ENCODE measurements around the gene CHMP1A.
A peak's percentile ranks its signal among the peaks of the same experiment; 100 is the strongest.

The CHMP1A gene

DNA sequence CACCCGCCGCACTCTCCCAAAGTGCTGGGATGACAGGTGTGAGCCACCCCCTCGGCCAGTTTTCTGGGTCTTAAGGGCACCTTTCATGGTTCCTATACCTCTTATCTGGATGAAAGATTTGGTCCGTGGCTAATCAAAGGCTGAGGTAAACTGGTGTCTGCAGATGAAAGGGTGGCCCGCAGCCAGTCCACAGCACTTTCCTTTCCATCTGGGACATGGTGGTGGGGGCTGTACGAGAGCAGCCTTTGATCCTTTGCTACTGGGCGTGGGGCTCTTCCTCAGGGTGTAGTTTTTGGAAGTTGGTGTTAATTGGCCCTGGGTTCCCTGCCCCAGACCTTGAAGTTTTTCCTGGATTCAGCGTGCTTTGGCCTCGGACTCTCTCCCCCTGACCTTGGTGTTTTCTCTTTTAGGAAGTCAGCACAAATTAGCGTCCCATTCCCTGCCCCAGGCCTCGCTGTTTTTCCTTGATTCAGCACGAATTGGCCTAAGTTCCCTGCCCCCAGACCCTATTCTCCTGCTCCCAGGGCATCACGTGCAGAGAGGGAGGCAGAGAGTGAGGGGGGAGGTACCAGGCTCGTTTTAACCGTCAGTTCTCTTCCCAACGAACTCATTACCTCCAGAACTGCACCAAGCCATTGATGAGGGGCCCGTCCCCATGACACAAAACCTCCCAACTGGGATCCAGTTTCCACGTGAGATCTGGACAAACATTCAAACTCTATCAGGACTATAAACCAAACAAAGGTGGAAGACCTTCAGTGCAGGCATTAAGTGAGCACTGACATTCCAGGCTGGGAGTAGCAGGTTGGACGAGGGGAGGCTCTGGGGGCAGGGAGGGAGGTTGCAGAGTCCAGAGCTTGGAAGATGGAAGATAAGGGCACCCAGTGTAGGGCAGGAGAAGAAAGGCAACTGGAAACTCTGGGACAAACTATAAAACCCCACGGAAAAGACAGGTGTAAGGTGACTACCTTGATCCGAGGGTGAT, 32.4 kb downstream of the CHMP1A start:
- DNase-seq (ENCODE audit: low read depth in 2 of 2), result no peak

DNA sequence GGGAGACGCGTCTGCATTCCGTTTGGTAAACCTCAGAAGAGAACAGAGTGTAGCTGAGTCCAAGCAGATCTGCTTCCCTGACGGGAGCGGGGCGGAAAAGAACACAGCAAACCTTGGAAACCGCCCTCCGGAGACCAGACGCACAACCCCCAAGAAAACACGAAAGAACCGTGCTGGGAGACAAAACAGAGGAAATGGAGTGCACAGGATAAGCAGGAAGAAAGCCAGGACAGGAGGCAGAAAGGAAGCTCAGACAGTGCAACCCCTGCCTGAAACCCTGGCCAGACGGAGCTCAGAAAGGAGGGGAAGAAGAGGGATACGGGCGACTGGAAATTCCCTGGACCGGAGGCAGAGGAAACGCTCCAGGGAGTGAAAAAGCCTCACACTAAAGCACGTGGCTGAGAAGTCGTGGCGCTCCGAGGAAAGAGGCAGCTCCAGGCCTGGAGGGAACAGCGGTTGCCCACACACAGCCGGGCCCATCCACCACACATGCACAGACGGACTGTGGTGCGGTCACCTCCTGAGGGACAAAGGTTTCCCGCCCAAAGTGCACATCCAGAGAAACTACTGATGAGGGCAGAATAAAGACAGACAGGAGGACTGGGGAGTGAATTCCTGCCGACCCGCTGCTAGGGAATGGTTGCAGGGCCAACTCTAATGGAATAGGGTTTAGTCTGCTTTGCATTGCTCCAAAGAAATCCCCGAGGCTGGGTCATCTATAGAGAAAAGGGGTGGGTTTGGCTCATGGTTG, 33.8 kb downstream of the CHMP1A start:
- no peak for DNase-seq (ENCODE audit: low read depth in 2 of 2)

DNA sequence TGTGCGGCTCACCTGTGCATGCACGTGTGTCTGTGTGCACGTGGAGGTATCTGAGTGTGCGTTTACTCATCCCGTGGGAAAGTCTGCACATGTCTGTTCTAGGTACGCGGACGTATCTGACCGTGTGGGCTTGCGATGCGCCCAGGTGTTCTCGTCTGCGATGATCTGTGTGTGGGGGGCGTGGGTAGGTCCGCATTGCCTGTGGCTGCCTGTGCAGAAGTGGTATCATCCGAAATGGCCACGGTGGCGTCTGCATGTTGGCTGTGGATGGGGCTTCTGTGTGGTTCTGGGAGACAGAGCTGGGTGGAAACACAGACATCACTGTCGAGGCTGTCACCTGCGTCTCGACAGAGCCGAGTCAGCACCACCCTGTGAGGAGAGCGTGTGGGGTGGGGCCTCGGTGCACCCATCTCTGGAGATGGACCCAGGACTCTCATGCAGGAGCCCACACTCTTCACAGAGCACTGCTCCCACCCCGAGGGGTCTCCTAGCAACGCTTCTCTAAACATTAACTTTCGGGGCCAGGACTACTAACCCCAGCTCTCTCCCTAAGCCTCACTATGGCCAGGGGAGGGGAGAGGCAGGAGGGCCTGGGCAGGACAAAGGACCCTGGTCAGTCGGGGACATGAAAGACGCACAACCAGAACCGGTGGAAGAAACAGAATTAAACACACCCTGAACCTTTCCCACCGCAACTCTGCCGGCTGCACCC, 35.7 kb downstream of the CHMP1A start:
- DNase-seq (ENCODE audit: low read depth in 2 of 2), result no peak

DNA sequence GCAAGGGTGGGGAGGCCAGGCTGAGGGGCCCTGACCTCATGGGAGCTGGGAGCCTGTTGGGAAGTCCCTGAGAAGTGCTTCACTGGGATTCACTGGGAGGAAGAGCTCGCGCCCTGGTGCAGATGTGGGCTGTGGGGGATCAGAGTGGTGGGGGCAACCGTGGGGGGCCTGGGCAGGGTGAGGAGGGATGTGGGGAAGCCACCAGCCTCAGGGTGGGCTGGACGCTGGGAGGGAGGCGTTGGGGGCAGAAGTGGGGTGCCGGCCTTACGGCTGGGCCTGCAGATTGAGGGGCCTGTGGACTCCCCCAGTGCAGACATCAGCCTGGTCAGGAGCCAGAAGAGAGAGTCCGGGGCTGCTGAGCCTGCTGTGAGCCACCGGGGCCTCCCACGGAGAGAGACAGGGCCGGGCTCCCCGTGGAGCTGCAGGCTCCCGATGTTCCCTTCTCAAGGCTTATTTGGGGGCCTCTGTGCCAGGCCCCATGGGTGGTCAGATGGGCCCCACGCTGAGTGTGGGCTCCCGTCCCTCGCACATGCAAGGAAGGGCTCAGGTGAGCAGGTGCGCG, 36.3 kb downstream of the CHMP1A start:
- no peak for DNase-seq (ENCODE audit: low read depth in 2 of 2)

DNA sequence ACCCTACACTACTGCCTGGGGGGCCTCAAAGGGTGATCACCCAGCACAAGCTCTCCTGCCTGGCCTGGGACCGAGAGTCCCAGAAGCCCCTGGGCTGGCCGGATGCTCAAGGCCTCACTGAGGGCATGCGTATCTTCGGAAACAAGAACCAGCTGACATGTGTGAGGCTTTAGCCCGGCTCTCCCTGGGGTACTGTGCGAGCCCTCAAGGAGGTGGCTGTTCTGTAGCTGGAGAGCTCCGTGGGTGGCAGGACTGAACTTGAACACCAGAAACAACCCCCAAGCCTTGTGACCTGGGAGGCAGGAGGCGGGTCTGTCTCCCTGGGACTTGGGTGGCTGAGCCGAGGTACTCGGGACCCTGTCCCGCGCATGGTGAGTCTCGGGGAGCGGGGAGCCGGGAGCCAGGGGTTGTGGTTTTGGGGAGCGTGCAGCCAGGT, 37.1 kb downstream of the CHMP1A start:
- DNase-seq (ENCODE audit: low read depth in 2 of 2), result no peak

DNA sequence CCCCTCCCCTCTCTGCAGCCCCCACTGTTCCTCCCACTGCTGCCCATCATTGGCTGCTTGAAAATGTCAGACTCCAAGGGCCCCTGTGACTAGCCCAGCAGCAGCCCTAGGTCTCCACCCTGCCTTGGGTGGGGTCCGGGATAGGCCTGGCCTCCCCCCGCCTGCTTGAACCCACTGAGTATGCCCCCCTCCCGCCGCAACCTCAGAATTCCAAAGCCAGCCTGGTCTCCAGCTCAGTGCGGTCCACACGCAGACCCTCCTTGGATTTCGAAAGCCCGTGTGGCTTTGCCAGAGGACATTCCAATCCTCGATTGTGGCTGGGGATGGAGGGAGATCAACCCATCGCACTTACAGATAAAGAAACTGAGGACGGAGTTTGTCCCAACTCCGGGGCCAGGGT, 37.7 kb downstream of the CHMP1A start:
- no peak for DNase-seq (ENCODE audit: low read depth in 2 of 2)

DNA sequence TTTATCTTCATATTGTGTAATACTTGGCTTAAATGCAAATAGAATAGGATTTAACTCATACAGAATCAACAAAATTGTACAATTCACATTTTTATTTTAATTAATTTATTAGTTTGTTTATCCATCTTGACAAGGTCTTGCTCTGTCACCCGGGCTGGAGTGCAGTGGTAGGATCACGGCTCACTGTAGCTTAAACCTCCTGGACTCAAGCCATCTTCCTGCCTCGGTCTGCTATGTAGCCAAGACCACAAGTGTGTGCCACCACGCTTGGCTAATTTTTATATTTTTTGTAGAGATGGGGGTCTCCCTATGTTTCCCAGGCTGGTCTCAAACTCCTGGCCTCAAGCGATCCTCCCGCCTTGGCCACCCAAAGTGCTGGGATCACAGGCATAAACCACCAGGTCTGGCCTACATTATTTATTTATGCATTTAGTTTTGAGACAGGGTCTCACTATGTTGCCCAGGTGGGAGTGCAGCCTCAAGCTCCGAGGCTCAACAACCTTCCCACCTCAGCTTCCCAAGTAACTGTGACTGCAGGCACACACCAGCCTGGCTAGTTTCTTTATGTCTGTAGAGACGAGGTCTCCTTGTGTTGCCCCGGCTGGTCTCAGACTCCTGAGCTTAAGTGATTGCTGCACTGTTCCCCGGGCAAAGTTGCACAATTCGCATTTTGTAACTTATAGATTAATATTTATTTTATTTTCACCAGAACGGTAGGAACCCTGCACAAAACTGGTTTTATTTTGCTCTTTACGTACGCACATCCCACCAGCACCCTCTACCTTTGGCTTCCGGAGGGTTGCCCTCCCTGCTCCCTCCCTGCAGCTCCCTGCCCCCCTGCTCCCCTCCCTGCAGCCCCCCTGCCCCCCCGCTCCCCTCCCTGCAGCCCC, 39.2 kb downstream of the CHMP1A start:
- no peak for DNase-seq (ENCODE audit: low read depth in 2 of 2)

DNA sequence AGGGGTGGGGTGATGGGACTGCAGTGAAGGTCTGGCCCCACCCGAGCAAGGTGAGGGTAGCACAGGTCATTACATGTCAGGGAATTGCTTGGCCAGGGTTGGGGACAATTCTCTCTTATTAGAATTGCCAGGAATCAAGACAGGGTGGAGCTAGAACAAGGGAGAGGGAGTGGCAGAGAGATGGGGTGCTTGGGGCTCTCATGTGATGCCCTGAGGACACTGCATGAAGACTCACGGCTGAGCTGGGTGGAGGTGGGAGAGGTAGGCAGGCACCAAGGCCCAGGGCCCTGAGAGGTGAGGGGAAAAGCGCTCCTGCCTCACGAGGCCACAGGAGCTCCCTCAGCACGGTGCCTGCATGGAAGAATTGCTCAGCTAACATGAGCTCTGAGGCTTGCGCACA, 40.5 kb downstream of the CHMP1A start:
- no peak for DNase-seq (ENCODE audit: low read depth in 2 of 2)

DNA sequence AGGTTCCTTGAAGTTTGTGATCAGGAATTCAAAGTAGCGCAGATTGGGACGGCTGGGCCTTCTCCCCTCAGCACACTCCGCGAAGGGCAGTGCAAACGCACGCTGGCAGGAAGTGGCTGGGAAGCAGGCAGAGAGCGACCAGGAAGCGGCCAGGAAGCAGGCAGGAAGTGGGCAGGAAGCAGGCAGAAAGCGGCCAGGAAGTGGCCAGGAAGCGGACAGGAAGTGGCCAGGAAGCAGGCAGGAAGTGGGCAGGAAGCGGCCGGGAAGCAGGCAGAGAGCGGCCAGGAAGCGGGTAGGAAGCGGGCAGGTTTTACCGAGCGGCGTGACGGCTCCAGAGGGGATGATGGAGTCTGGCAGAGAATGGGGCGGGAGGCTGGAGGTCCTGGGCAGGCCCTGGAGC, 40.9 kb downstream of the CHMP1A start:
- DNase-seq (ENCODE audit: low read depth in 2 of 2), result no peak

DNA sequence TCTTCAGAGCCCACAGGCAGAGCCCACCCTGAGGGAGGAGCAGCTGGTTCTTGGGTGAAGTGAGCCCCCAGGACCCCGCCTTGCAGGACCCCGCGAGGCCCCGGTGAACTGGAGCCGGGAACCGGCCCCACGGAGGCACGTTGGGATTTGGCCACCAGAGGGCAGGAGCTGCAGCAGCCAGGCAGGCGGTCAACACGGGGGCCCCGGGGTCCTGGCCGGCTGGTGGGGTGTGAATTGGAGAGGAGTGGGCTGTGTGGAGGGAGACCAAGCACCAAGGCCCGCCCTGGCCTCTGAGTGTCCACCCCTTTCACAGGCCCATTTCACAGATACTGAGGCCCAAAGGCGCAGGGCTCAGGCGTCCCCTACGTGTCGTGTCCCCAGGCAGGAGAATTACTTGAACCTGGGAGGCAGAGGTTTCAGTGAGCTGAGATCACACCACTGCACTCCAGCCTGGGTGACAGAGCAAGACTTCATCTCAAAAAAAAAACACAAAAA, 41.9 kb downstream of the CHMP1A start:
- peak in 1 of 2 donors; percentile 21 for DNase-seq (ENCODE audit: low read depth in 2 of 2)

DNA sequence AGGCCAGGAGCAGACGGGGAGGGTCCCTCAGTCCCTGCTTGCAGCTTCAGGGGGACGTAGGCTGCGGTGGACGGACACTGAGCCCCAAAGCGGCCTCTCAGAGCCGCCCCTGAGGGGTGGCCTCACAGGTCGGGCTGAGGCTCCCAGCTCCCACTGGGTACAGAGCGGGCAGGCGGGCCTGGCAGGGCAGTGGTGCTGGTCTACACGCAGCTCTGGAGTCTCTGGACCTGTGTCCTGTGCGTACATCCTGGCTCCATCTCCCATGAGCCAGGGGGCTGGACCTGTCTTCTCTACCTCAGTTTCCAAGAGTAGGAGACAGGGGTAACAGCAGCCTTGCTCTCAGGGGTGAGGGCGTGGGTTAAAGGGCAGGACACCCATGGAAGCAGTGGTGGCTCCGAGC, 42.3 kb downstream of the CHMP1A start:
- DNase-seq (ENCODE audit: low read depth in 2 of 2), result no peak

DNA sequence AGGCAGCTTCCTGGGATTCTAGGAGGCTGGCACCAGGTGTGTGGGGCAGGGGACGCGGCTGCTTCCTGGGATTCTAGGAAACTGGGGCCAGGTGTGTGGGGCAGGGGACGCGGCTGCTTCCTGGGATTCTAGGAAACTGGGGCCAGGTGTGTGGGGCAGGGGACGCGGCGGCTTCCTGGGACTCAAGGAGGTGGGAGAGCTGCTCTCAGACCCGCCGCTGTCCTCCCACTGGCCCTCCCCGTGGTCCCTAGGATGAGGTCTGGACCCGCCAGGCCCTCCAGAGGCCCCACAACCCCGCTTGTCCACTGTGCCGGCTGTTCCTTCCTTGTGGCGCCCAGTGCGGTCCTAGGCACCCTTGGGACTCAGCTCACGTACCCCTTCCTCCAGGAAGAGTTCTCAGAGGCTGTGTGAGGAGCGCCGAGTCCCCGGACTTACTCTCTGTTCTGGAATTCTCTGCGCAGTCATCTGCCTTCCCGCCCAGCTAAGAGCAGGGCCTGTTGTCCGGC, 43.5 kb downstream of the CHMP1A start:
- no peak for DNase-seq (ENCODE audit: low read depth in 2 of 2)

DNA sequence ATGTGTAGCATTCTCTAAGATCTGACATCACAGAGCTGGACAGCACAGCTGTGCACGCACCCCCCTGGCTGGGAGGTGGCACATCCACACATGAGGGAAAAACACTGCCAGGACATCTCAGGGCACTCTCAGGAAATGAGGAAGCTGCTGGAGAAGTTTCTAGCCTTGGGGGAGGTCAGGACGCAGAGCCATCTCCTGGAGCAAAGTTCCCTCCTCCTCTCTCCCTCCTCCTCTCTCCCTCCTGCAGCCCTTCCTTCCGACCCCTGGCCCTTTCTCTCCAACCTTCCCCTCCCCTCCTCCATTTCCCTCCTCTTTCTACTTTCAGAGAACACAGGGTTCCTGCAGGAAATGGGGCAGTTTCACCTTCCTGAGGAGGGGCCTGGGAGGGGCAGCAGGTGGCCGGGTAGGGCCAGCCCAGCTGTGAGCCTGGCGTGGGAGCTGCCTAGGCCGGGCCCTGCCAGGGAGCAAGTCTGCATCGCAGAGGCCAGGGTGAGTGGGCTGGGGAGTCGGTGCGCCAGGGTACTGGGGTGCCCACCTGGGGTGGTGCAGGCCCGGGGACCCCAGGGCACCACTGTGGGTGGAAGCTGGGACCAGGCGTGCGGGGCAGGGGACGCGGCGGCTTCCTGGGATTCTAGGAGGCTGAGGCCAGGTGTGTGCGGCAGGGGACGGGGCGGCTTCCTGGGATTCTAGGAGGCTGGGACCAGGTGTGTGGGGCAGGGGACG, 44.1 kb downstream of the CHMP1A start, which contains the start of gene DPEP1:
Gene DPEP1, plus strand, starts transcription at position 412 of the 723 bp plus-strand sequence. CDS start 16,769 bp downstream, outside the sequence.
- no peak for DNase-seq (ENCODE audit: low read depth in 2 of 2)

DNA sequence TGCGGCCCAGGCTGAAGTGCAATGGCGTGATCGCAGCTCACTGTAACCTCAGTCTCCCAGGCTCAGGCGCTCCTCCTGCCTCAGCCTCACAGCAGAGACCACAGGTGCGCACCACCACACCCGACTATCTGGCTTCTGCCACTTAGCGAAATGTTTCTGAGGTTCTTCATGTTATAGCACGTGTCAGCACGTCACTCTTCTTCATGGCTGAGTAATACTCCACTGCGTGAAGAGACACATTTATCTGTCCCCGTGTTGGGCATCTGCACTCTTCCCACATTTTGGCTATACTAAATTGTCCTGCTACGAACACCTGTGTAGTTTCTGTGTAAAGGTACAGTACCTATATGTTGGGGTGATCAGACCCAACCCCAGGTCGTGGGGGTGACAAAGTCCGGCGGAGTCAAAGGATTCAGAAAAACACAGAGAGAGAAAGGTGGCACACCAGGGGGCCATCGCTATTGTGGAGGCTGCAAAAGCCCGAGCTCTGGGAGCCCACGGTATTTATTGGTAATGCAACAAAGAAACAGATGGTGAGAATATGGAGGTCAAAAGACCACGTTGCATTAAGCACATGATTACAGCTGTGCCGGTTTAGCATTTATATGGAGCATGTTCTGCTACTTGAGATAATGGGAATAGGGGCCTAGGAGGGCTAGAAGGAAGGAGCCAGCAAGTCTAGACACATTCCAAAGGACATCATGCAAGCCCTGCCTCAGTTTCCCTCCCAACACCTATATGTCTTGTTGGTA, 44.9 kb downstream of the CHMP1A start:
- no peak for DNase-seq (ENCODE audit: low read depth in 2 of 2)

DNA sequence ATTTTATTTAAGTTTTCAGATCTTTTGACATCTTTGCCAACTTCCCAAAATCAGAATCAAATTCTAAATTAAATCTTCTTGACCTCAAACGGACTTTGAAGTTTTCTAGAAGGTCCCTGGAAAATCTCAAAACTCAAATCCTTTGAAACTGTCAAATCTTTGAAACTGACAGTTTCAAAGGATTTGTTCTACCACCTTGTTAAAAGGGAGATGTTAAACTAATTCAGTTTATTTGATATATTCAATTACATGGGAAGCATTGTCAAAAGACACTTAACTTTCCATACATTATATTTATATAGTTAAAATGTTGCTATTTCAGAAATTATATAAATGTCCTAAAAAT, 47.4 kb downstream of the CHMP1A start:
- no peak for DNase-seq (ENCODE audit: low read depth in 2 of 2)

DNA sequence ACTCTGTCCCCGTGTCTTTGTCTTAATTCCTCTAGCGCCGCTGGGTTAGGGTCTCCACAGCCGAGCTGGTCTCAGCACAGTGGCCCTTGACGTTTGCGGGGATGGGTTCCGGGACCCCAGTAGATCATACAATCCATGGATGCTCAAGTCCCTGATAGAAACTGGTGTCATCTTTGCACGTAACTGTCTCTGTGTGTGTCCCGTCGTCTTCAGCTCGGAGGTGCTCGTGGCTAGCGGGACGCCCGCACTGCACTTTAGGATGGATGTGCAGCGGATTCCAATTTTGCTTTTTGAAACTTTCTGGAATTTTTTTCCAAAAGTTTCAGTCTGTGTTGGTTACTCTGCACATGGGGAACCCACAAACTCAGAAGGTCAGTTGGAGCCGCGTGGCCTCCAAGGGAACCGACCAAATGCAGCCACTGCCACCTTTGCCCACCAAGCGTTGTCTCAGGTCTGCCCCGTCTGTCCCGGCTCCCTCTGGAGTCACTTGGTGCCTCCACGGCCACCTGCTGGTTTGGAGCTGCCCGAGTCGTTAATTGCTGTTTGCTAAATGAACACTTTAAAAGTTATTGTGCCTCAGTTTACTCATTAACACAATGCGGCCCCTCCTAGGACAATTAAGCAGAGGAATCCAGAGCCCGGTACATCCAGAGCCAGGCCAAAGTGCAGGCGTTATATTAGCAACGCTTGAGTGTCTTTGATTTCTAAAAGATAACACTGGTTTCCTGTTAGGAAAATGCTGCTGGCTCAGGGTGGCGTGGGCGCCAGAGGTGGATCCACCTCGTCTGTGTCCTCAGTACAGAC, 49.4 kb downstream of the CHMP1A start:
- no peak for DNase-seq (ENCODE audit: low read depth in 2 of 2)

DNA sequence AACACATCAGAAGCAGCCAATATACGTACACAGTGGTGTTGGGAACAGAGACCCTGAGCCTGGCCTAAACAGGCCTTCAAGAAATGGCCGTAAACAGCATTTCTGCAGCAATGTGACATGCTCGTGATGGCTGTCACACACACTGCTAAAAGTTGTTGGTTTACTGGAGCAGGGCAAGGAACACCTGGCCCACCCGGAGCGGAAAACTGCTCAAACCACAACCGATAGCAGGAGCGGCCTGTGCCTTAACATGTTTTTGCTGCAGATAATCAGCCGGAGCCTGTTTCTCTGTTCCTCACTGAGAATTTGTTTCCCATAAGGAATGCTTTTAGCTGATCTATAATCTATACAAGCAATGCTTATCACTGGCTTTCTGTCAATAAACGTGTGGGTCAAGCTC, 50.1 kb downstream of the CHMP1A start:
- no peak for DNase-seq (ENCODE audit: low read depth in 2 of 2)

DNA sequence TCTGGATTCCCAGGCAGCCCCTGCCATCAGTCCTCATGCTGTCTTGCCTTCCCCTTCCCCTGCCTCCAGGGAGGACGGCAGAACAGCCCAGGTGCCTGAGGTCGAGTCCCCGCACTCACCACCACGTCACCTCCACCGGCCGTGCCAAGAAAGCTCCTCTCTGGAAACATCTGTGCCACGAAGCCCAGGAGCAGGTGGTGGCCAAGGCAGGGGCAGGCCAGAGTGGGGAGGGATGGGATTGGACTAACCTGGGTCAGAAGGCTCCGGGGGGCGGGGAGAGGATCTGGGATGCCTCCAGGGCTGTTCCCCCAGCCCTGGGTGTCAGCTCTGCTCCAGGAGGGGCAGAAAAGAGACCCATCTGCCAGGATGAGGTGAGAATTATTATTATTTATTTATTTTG, 51.5 kb downstream of the CHMP1A start:
- DNase-seq (ENCODE audit: low read depth in 2 of 2), result no peak

Data from stimulated activated CD8-positive, alpha-beta memory T cell treated with anti-CD3 and anti-CD28 coated beads, Interleukin-7, amount 100 ng/mL, for 4 hours (primary cell).